CD1c-positive myeloid dendritic cell (primary cell): ENCODE measurements around the gene DIRAS3.
"Not testable (repeated sequence)": the region's sequence is repeated elsewhere in the genome, so short reads cannot be mapped to it uniquely, and the experiment has no call there.

Experiments
- DNase-seq: peaks from one replicate; pipeline ENCODE4 v3.0.0-alpha.2; 2016; ENCODE audit errors: extremely low spot score

DIRAS3 gene

GRCh38 chr1:68049941-68050878 lies at the start of gene DIRAS3:
DIRAS3 (minus strand) TSS chr1:68050627; CDS start chr1:68047297, 3,330 bp downstream.
- DNase-seq: no peak

- no peak for DNase-seq
Measured at GRCh38 chr1:68093737-68094136, 43.3 kb upstream of the DIRAS3 start.

GRCh38 chr1:68087184-68087583 lies 36.8 kb upstream of the DIRAS3 start:
- DNase-seq: no peak

GRCh38 chr1:68085752-68086151 lies 35.3 kb upstream of the DIRAS3 start:
- DNase-seq: no peak

- DNase-seq: no peak
Measured at GRCh38 chr1:68083686-68084085, 33.3 kb upstream of the DIRAS3 start.

GRCh38 chr1:68081775-68082283 lies 31.4 kb upstream of the DIRAS3 start:
- DNase-seq: no peak

GRCh38 chr1:68078647-68079046 lies 28.2 kb upstream of the DIRAS3 start:
- no peak for DNase-seq

GRCh38 chr1:68074472-68074871 lies 24.0 kb upstream of the DIRAS3 start:
- DNase-seq: no peak

- DNase-seq: no peak
Measured at GRCh38 chr1:68065766-68066165, 15.3 kb upstream of the DIRAS3 start.

- DNase-seq: not testable (repeated sequence)
Measured at GRCh38 chr1:68058053-68058452, 7.6 kb upstream of the DIRAS3 start.

- DNase-seq: no peak
Measured at GRCh38 chr1:68057564-68057963, 7.1 kb upstream of the DIRAS3 start.

GRCh38 chr1:68057050-68057449 lies 6.6 kb upstream of the DIRAS3 start:
- DNase-seq: no peak

- DNase-seq: no peak
Measured at GRCh38 chr1:68051475-68051874, 1.0 kb upstream of the DIRAS3 start.

- no peak for DNase-seq
Measured at GRCh38 chr1:68047659-68048026, 2.8 kb downstream of the DIRAS3 start.

GRCh38 chr1:68046885-68047658 lies 3.4 kb downstream of the DIRAS3 start:
- no peak for DNase-seq

GRCh38 chr1:68046423-68046822 lies 4.0 kb downstream of the DIRAS3 start:
- no peak for DNase-seq

- DNase-seq: no peak
Measured at GRCh38 chr1:68045511-68046180, 4.8 kb downstream of the DIRAS3 start.

- DNase-seq: no peak
Measured at GRCh38 chr1:68043443-68044090, 6.9 kb downstream of the DIRAS3 start.

- DNase-seq: no peak
Measured at GRCh38 chr1:68036946-68037345, 13.5 kb downstream of the DIRAS3 start.

GRCh38 chr1:68029444-68029843 lies 21.0 kb downstream of the DIRAS3 start:
- DNase-seq: no peak

GRCh38 chr1:68028566-68028965 lies 21.9 kb downstream of the DIRAS3 start:
- no peak for DNase-seq
